HG03039 (cell line): ENCODE data around the gene ARRDC5.
A peak's percentile ranks its signal among the peaks of the same experiment; 100 is the strongest.
"Not testable (repeated sequence)": the region's sequence is repeated elsewhere in the genome, so short reads cannot be mapped to it uniquely, and the experiment has no call there.

Experiments used
- ATAC-seq: cut with Tn5 transposase; IDR thresholded peaks from one replicate; pipeline ENCODE4 v1.9.1; 2021; ENCODE audit warnings: mild to moderate bottlenecking, moderate library complexity; ENCODE audit not compliant: unreplicated experiment

ARRDC5 gene

GRCh38 chr19:4910594-4911281 is 8.0 kb upstream of the ARRDC5 start:
- no peak for ATAC-seq

DNA sequence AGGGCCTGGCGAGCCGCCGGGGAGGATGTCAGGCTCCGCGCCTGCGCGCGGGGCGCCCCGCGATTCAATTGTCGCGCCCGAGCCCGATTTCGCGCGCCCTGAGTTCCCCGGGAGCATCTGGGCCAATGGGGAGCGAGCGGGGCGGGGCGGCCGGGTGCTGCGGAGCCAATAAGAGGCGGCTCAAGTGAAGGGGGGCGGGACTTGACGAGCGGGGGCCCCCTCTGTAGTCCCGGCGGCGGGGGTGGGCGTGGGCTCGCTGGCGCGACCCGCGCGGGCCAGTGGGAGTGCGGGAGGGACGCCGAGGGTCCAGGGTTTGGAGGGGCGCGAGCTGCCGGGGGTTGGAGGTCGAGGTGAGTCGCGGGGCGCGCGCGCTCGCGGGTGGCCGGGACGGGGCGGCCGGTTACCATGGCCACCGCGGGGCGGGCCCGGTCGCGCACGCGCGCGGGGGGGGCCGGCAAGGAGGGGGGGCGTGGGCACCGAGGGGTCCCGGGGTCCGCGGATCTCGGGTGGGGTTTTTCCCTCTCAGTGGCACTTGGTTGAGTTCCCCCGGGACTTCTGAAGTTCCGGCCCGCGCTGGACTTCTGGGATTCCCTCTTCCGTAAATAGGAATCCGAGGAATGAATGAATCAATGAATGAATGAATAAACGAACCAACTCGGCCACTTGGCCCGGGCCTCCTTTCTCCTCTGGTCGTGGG is 7.3 kb upstream of the ARRDC5 start:
- ATAC-seq: peak; percentile 68

DNA sequence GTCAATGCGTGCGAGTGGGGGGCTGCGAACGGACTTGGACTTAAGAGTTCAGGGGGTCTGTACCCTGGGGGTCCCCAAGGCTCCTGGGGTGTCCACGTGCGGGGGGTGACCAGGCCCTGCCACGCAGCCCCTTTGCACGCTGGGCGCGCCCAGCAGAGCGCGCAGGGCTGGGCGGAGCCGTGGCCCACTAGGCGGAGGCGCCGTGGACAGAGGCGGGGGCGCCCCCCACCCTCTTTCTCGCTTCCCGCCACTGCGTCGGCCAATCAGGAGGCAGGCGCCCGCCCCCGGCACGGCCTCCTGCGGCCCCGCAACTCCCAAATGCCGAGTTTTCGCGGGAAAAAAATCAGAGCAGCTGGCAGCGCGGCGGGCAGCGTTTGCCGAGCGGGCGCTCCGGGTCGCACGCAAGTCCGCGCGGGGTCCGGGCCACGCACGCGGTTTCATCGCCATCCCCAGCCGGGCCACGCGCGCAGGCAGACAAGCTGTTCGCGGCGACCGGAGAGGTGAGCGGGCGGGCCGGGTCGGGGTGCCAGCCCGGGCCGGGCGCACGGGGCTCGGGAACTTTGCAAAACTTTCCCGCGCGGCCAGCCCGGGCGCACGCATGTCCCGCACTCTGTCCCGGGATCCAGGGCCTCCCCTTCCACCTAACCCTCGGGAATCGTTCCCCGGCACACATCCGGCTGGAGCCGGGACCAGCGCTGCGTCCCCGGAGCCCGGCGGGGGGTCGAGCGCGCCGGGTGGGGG is 6.6 kb upstream of the ARRDC5 start, which contains the start of gene UHRF1:
UHRF1 (plus strand) TSS at position 346 of the 741 bp plus-strand sequence. CDS start 1,385 bp downstream, outside the sequence.
- peak; percentile 4 for ATAC-seq

DNA sequence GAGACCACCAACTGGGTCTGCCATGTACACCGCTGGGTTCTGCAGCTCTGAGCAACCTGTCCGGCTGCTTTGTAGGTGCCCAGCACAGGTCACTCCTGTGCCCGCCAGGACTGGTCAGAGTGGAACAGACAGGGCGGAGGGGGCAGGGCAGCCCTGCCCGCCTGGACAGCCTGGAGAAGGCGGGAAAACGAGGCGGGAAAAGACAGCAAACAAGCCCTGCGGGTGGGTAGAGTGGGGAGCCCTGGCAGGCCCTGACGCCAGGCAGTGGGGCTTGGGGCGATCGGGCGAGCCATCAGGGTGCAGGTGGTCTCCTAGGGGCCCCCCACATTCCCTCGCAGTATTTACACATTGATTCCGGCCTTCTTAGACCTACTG is 6.1 kb upstream of the ARRDC5 start:
- ATAC-seq: no peak

- ATAC-seq: no peak
Observed at GRCh38 chr19:4908360-4908759, 5.7 kb upstream of the ARRDC5 start.

- no peak for ATAC-seq
Observed at GRCh38 chr19:4906963-4907362, 4.3 kb upstream of the ARRDC5 start.

GRCh38 chr19:4904481-4904880 is 1.8 kb upstream of the ARRDC5 start:
- no peak for ATAC-seq

- ATAC-seq: not testable (repeated sequence)
Observed at GRCh38 chr19:4900879-4901278, 1.8 kb downstream of the ARRDC5 start.

DNA sequence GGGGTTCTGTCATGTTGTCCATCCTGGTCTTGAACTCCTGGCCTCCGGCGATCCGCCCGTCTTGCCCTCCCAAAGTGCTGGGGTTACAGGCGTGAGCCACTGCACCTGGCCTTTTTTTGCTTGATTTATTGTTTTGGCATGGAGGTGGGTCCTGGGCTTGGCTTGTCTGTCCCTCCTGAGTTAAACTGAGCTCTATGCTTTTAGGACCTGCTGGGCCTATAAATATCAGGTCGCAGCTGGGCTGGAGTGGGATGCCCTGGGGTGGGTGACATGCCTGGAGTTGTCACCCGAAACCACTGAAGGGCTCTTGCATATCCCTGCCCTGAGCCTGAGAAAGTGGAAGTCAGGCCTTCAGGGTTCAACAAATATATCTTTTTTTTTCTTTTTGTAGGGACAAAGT is 5.5 kb downstream of the ARRDC5 start:
- ATAC-seq: no peak

- no peak for ATAC-seq
Observed at GRCh38 chr19:4896372-4896771, 6.3 kb downstream of the ARRDC5 start.

GRCh38 chr19:4892962-4893361 is 9.7 kb downstream of the ARRDC5 start:
- ATAC-seq: not testable (repeated sequence)

GRCh38 chr19:4891066-4891465 is 11.6 kb downstream of the ARRDC5 start:
- no peak for ATAC-seq

DNA sequence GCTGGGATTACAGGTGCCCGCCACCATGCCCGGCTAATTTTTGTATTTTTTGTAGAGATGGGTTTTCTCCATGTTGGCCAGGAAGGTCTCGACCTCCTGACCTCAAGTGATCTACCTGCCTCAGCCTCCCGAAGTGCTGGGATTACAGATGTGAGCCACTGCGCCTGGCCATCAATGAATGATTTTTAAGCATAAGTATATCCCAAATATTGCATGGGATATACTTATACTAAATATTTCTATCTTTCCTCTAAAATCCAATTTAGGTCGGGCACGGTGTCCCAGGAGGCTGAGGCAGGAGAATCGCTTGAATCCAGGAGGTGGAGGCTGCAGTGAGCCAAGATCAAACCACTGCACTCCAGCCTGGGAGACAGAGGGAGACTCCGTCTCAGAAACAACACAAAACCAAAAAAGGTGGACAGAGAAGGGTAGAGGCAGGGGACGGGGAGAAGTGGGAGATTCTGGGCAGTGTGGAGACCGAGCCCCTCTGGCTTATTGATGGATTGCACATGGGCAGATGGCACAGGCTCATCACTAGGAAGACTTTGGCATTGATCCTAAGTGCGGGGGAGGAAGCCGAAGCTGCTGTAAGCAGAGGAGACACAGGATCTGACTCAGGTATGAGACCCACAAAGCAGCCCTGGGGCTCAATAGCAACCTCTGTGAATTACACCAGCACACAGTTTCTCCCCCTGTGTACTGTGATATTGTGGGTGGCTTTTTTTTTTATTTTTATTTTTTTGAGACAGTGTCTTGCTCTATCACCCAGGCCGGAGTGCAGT is 13.5 kb downstream of the ARRDC5 start:
- no peak for ATAC-seq

DNA sequence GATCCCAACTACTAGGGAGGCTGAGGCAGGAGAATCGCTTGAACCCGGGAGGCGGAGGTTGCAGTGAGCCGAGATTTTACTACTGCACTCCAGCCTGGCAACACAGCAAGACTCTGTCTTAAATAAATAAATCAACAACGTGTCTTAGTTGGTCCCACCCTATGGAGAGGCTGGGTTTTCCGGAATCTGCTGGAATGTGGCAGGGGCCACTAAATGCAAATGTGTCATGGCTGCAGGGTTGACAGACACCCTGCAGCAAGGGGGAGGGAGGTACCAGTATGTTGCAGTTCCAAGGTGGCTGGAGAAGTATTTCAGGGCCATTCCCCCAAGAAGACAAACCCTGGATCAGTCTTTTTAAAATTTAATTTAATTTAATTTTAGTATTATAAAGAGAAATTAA is 14.9 kb downstream of the ARRDC5 start:
- ATAC-seq: not testable (repeated sequence)

DNA sequence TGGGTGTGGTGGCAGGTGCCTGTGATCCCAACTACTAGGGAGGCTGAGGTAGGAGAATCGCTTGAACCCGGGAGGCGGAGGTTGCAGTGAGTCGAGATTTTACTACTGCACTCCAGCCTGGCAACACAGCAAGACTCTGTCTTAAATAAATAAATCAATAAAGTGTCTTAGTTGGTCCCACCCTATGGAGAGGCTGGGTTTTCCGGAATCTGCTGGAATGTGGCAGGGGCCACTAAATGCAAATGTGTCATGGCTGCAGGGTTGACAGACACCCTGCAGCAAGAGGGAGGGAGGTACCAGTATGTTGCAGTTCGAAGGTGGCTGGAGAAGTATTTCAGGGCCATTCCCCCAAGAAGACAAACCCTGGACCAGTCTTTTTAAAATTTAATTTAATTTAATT is 17.7 kb downstream of the ARRDC5 start:
- not testable (repeated sequence) for ATAC-seq

DNA sequence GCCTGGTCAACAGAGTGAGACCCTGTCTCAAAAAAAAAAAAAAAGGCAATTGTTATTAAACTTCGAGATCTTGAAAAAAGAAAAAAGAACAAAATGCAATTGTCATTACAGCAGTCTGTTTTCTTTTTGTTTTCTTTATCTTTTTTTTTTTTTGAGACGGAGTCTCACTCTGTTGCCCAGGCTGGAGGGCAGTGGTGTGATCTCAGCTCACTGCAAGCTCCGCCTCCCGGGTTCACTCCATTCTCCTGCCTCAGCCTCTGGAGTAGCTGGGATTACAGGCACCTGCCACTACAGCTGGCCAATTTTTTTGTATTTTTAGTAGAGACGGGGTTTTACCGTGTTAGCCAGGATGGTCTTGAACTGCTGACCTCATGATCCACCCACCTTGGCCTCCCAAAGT is 19.8 kb downstream of the ARRDC5 start:
- ATAC-seq: not testable (repeated sequence)

DNA sequence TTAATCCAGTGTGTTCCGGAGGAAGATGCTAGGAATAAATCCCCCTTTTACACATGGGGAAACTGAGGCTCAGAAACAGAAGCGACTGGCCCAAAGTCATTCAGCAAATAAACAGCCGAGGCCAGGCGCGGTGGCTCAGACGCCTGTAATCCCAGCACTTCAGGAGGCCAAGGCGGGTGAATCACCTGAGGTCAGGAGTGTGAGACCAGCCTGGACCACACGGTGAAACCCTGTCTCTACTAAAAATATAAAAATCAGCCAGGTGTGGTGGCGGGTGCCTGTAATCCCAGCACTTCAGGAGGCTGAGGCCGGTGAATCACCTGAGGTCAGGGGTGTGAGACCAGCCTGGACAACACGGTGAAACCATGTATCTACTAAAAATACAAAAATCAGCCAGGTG is 23.7 kb downstream of the ARRDC5 start:
- ATAC-seq: no peak

- ATAC-seq: no peak
Observed at GRCh38 chr19:4878491-4878968, 24.2 kb downstream of the ARRDC5 start.

- ATAC-seq: no peak
Observed at GRCh38 chr19:4877753-4878490, 24.8 kb downstream of the ARRDC5 start.

- no peak for ATAC-seq
Observed at GRCh38 chr19:4873930-4874329, 28.8 kb downstream of the ARRDC5 start.
